ENCODE data around the gene CLDN24.

The CLDN24 gene

DNA sequence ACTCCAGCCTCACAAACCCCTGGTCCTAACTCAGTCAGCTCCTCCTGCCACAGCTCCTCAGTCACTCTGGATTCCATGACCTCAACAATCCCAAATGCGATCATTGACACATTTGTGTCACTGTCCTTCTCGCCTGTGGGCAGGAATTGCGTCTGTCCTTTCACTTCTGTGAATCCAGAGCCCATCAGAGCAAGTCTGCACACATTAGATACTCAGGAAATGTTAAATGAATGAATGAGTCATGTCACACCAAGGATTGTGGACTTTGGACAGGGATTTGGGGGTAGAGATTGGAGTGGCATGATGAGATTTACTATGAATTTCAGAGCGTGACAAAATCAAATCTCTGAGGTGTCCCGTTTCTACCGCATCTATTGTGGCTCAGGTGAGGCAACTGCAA, 11.8 kb upstream of the CLDN24 start:
- no peak for TF ChIP-seq CTCF (IDR thresholded peaks at IDR 0.05; ENCODE audit: insufficient read depth, low read length, missing control alignments)
- CTCF ChIA-PET: no interaction called here
- no peak overlapping the region for H3K4me3 ChIP-seq (ENCODE audit: low read depth, low read length)
- POLR2A ChIA-PET: no interaction called here
- DNase-seq (ENCODE audit: low read depth, low spot score): no peak

DNA sequence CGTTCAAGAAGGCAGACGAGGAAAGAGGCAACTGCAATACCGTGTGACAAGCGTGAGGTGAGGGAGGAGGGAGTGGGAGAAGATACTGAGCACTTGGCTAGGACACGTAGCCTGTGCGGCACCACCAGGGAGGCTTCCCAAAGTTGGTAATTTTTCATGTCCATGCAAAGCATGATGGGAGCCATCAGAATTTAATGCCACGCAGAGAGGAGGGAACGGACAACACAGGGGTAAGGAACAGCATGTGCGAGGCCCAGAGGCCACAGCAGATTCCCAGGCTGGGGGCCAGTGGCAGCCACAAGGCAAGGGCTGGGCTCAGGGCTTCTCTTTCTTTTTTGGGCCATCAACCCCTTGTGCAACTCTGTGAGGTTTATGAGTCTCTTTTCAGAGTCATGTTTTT, 11.0 kb upstream of the CLDN24 start:
- CTCF ChIA-PET: no interaction called here
- TF ChIP-seq CTCF (IDR thresholded peaks at IDR 0.05; ENCODE audit: insufficient read depth, low read length, missing control alignments): no peak
- H3K4me3 ChIP-seq (ENCODE audit: low read depth, low read length): no peak overlapping the region
- no peak for DNase-seq (ENCODE audit: low read depth, low spot score)
- POLR2A ChIA-PET: no interaction called here

GRCh38 chr4:183332447-183332846, 10.2 kb upstream of the CLDN24 start:
- DNase-seq (ENCODE audit: low read depth, low spot score): no peak
- no peak overlapping the region for H3K4me3 ChIP-seq (ENCODE audit: low read depth, low read length)
- no peak for TF ChIP-seq CTCF (IDR thresholded peaks at IDR 0.05; ENCODE audit: insufficient read depth, low read length, missing control alignments)
- ChIA-PET CTCF (no interaction called here), POLR2A (no interaction called here)

GRCh38 chr4:183330841-183331240, 8.6 kb upstream of the CLDN24 start:
- H3K4me3 ChIP-seq (ENCODE audit: low read depth, low read length): no peak overlapping the region
- POLR2A ChIA-PET: no interaction called here
- DNase-seq (ENCODE audit: low read depth, low spot score): no peak
- CTCF ChIA-PET: no interaction called here
- TF ChIP-seq CTCF (IDR thresholded peaks at IDR 0.05; ENCODE audit: insufficient read depth, low read length, missing control alignments): no peak

GRCh38 chr4:183329954-183330742, 7.9 kb upstream of the CLDN24 start:
- H3K4me3 ChIP-seq (ENCODE audit: low read depth, low read length): no peak overlapping the region
- no peak for TF ChIP-seq CTCF (IDR thresholded peaks at IDR 0.05; ENCODE audit: insufficient read depth, low read length, missing control alignments)
- POLR2A ChIA-PET: no interaction called here
- DNase-seq (ENCODE audit: low read depth, low spot score): no peak
- CTCF ChIA-PET: interaction anchor here (0.7 kb wide), 1 partner anchor 77 kb away, joined by 3 read pairs; no protein-coding TSS in a partner anchor

DNA sequence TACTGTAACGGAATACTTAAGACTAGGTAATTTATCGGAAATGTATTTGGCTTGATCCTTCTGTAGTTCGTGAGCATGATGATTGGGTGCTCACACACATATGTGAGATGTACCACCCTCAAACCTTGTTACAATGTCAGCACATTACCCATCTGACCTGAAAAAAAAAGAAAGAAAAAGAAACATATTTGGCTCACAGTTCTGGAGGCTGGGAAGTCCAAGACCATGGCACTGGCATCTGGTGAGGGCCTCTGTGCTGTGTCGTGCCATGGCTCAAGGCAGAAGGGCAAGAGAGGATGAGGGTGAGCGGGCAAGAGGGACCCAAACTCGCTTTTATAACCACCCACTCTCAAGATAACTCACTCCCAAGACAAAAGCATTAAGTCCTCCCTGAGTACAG, 7.0 kb upstream of the CLDN24 start:
- CTCF ChIA-PET: no interaction called here

More for the DNA sequence above, 7.0 kb upstream of the CLDN24 start:
- POLR2A ChIA-PET: no interaction called here
- no peak for TF ChIP-seq CTCF (IDR thresholded peaks at IDR 0.05; ENCODE audit: insufficient read depth, low read length, missing control alignments)
- no peak for DNase-seq (ENCODE audit: low read depth, low spot score)
- no peak overlapping the region for H3K4me3 ChIP-seq (ENCODE audit: low read depth, low read length)

Measured in AG04449 (cell line).